ELF-1 (cell line): ENCODE results near the gene PPCDC.
A peak's percentile ranks its signal among the peaks of the same experiment; 100 is the strongest.

ENCODE experiments used
- DNase-seq: peaks from one replicate; pipeline ENCODE4 v3.0.0-alpha.2; 2016; ENCODE audit warnings: low read depth, low spot score

Gene PPCDC

GRCh38 chr15:75008629-75009326 lies 14.6 kb upstream of the PPCDC start:
- no peak for DNase-seq

GRCh38 chr15:75016431-75016830 lies 7.0 kb upstream of the PPCDC start:
- no peak for DNase-seq

DNA sequence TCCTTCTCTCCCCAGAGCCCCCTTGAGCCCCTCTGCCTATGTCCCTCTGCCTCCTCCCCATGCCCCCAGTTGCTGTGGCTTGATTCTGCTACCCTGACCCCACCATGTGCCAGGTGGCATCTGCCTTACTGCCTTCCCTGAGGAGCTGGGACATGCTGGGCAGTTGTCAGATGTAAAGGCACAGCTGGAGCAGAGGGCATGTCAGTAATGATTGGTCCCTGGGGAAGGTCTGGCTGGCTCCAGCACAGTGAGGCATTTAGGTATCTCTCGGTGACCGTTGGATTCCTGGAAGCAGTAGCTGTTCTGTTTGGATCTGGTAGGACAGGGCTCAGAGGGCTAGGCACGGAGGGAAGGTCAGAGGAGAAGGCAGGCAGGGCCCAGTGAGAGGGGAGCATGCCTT lies 3.5 kb upstream of the PPCDC start:
- DNase-seq: no peak

- no peak for DNase-seq
Observed at GRCh38 chr15:75021341-75021740, 2.0 kb upstream of the PPCDC start.

DNA sequence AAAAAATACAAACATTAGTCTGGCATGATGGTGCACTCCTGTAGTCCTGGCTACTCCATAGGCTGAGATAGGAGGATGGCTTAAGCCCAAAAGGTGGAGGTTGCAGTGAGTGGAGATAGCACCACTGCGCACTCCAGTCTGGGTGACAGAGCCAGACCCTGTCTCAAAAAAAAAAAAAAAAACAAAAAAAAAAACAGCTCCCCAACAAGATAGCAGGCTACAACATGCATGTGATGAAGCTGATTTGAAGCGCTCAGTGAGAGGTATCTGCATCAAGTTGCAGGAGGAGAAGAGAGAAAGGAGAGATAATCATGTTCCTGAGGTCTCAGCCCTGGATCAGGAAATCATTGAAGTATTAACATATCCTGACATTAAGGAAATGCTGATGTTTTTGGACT lies 608 bp upstream of the PPCDC start:
- DNase-seq: no peak

DNA sequence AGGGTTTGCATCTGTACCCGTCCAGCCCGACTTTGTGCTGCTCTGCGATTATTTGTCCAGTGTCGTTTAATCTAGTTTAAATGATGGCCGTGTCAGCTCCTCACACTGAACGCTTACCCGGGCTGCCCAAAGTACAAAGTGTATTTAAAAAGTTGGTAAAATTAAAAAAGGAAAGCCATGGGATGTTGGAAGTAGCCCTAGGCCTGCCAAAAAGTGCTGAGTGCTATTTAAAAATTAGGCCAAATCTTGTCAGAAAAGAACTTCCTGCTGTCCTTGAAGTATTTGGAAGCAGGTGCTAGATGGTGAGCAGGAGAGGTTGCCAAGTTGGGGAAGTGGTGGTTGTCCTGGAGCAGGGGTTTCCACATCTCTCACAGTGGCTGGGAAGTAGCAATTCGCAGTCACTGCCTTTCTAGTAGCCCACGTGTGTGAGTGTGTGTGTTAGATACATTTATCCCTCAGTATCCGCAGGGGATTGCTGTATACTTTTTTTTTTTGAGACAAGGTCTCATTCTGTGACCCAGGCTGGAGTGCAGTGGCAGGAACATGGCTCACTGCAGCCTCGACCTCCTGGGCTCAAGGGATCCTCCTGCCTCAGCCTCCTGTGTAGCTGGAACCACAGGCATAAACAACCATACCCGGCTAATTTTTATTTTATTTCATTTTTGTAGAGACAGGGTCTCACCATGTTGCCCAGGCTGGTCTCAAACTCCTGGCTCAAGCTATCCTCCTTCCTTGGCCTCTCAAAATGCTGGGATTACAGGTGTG lies 664 bp downstream of the PPCDC start:
- peak; percentile 24 for DNase-seq

- DNase-seq: no peak
Observed at GRCh38 chr15:75025107-75025506, 1.7 kb downstream of the PPCDC start.

- DNase-seq: no peak
Observed at GRCh38 chr15:75025548-75026260, 2.3 kb downstream of the PPCDC start.

DNA sequence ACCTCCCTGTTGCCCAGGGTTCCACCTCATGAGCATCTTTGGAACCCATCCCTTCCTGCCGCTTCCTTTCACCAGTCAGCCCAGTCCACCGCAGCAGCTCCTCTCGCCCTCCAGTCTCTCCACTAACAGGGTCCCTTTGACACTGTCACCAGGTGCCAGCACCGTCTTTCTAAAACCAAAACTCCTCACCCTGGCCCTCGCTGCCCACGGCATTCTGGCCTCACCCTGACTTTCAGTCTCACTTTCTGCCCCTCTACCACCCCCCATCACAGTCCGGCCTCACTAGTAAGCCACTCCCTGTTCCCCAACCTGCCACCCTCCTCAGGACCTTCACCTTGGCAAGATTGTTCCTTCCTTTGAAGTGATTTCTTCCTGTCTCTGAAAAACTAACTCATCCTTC lies 4.2 kb downstream of the PPCDC start:
- no peak for DNase-seq

DNA sequence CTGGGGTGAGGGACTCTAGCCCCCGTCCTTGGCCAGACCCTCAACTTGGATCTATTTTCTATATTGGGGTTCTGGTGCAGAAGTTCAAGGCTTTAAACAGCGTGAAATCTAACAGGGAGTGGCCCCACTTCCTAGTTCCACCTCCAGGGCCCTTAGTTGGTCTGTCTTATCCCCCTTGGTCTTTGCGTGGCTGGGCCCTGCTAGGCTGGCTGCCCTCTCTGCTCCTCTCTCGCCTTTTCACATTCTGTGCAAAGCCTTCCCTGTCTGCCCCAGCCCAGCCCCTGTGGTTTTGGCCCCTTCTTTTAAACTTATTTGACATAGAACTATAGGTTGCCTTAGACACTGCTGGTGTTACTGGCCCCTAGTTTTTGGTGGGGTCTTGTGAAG lies 5.6 kb downstream of the PPCDC start:
- no peak for DNase-seq

- peak; percentile 93 for DNase-seq
Observed at GRCh38 chr15:75029378-75030022, 6.1 kb downstream of the PPCDC start.

DNA sequence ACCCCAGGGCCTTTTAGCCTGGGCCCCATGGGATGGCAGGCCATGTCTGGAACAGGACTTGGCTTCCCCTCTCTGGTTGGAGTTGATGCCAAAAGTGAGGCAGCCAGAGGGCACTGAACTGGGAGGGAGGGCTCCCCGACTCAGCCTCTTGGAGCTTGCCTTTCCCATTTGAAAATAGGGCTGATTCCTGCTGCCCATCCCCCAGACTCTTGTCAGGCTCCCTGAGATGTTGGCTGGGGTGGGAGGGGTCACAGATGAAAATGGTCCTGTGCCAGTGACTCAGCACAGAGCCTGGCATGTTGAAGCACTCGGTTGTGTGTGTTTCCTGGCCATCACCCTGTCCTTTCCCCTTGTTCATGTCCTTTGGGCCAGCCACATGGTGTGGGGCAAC lies 6.6 kb downstream of the PPCDC start:
- DNase-seq: no peak

DNA sequence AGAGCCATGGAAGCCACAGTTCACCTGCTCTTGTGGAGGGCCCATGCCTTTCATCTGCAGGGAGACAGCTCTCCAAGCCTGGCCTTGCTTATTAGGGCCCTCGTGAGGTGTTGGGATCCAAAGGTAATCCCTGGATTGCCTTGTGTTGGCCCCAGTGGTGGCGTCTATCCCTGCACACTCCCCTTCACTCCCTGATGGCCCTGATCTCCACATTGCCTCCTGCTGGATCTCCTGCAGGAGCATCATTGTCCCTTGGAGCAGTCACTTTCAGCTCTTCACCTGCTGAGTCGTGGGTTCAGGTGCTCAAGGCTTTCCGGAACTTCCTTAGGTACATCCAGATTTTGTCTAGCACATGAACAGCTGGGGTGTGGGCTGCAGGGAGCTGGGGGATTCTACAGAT lies 7.0 kb downstream of the PPCDC start:
- no peak for DNase-seq

GRCh38 chr15:75031848-75032247 lies 8.5 kb downstream of the PPCDC start:
- no peak for DNase-seq

GRCh38 chr15:75032395-75032794 lies 9.0 kb downstream of the PPCDC start:
- DNase-seq: no peak

DNA sequence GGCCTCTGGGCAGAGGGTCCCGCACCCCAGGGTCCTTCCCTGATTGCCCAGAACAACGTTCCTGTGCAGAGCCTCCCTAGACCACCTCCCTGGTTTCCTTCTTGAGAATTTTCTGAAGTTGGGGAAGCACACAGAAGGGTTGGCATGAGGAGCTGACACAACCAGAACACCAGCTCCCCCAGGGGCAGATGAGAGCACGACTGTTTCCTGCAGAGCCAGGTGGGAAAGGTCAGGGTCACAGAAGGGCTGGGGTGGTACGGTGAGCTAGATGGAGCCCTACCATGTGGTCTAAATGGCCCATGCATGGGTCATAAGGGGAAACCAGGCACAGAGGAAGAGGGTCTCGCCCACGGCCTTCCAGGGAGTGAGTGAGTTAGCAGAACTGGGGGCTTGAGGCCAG lies 10.4 kb downstream of the PPCDC start:
- no peak for DNase-seq

DNA sequence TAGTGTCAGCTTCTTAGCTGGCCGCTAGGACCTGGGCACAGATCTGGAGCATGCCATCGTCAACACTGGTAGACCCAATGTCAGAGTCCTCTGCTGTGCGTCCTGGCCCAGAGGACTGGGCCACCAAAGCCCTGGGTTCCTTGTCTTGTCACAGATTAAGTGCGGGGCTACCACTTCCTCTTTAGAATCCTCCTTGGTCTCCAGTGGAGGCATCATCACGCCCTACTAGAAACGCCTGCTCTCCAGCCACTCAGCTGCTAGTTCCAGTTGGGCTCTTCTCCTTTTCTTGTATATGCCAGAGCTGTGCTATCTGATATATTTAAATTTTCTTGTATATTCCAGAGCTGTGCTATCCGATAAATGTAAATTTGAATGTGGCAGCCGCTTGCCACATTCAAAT lies 11.2 kb downstream of the PPCDC start:
- no peak for DNase-seq

DNA sequence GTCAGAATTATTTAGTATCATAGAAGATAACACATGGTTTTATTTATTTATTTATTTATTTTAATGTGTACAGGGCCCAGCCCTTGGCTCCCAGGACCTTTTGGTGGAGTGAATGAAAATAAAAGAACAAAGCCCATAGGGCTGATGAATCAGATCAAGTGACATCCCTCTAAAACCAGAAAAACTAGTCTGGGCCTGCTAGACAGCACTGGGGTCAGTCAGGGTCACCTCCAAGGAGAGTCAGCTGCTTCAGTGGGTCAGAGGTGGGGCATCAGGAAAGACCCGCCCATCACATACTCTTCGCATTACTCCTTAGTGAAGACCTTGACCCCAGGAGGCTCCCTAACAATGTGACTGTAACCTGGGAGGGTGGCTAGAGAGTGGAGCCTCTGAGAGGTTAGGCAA lies 12.8 kb downstream of the PPCDC start:
- DNase-seq: peak; percentile 89

- no peak for DNase-seq
Observed at GRCh38 chr15:75037685-75038084, 14.3 kb downstream of the PPCDC start.

DNA sequence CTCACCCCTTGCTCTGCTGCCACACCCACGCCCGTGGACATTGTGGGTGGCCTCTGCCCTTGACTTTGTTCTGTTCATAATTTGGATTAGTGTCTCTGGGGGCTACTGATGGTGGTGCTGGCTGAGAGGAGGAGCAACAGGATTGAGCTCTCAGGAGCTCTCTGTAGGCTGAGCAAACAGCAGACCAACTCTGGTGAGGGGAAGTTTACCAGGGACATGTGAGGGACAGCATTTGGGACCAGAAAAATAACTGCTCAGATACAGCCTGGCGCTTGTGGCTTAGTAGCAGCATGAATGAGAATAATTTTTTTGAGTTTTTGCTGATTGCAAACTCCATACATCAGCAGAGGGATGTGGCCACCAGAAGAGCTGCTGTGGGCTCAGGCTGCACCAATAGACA lies 14.8 kb downstream of the PPCDC start:
- no peak for DNase-seq

DNA sequence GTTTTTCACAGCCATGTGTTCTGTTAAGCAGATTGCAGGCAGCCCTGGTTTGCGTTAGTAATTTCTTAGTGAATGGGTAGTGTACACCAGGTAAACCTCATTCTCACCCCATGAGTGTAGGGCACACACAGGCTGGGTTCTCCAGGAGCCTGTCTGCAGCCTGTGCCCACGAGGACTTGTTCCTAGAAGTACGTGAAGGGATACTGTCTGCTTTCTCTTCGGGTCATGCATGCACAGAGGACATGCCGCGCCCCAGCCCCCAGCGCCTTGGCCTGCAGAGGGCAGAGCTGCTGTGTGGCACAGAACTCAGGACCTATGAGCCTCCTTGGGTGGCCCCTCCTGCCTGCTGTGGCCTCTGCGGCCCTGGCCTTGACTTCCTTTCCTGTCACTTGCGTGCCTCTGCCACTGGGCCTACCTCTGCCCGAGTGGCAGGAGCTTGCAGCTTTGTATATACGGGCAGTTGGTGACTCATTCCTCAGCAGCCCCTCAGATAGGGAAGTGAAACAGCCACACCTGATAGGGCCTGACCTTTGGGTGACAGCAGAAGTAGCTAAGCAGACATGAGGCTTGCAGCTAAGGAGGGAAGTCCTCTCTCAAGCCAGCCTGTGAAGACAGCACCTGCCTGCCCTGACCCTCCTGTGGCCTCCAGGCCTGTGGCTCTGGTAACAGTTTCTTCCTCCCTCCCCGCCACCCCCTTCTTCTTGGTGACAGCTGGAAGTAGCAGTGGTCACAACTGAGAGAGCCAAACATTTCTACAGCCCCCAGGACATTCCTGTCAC lies 19.5 kb downstream of the PPCDC start:
- peak; percentile 73 for DNase-seq
